Esophagus squamous epithelium (tissue), 5 donors: ENCODE results near the gene PGLYRP4. TPM values are rescaled to one million over a fixed set of nuclear protein-coding genes. Genes with fewer than 3 reads are reported as not detected.

Experiments used
- DNase-seq: peaks from one replicate; lab custom pipeline; 2025; lab: John Stamatoyannopoulos, UW
- H3K27ac ChIP-seq, 4 donors: fragments of 200-600 bp; sonication (generic); one replicate each; pipeline ENCODE4 v1.5.1; 2016 to 2019; ENCODE audit warnings: mild to moderate bottlenecking in 1 of 4
- H3K27me3 ChIP-seq, 4 donors: fragments of 200-600 bp; sonication (generic); 1 replicate in 3 of 4; 2 replicates in 1 of 4; pipeline versions ENCODE4 v1.5.1 to v1.6.0; 2017 to 2021; ENCODE audit warnings: antibody characterized with exemption in 1 of 4
- H3K36me3 ChIP-seq, 3 donors: fragments of 200-600 bp; sonication (generic); one replicate each; pipeline ENCODE4 v1.5.1; 2016 to 2019
- H3K4me1 ChIP-seq, 3 donors: fragments of 200-600 bp; sonication (generic); one replicate each; pipeline ENCODE4 v1.5.1; 2017 to 2019
- H3K4me3 ChIP-seq, 4 donors: fragments of 200-600 bp; sonication (generic); 1 replicate in 3 of 4; 2 replicates in 1 of 4; pipeline ENCODE4 v1.5.1; 2016 to 2019; ENCODE audit warnings: mild to moderate bottlenecking in 2 of 4, moderate library complexity in 1 of 4
- H3K9me3 ChIP-seq, 3 donors: fragments of 200-600 bp; sonication (generic); one replicate each; pipeline ENCODE4 v1.5.1; 2016 to 2019
- POLR2A ChIP-seq, 4 donors: fragments of 450-650 bp; IDR thresholded peaks; one replicate each; pipeline ENCODE4 v1.6.1; 2017; ENCODE audit warnings: antibody characterized with exemption in 4 of 4, mild to moderate bottlenecking in 4 of 4, moderate library complexity in 3 of 4
- WGBS, 2 donors: methylation state at CpG; one replicate each; pipeline ENCODE4 v1.1.5; 2018; 5-methylcytosine and 5-hydroxymethylcytosine counted together
- intact Hi-C: fragments of 100-400 bp; cut with DNase I; formaldehyde crosslinking; loops from one replicate; pipeline ENCODE4 v1.15.0; 2022
- total RNA-seq, 4 donors: library from RNA; depleted of rRNA; stranded (reverse); fragments of >200 nt; gene quantifications; one replicate each; pipeline ENCODE4 v1.1.0, GENCODE V29; 2016
- TF ChIP-seq, protein P1 (sequence below), 6 experiments: fragments of 450-650 bp in 4 of 6; fragments of 200-600 bp in 2 of 6; sonication (generic) in 2 of 6; IDR thresholded peaks; one replicate each; pipeline ENCODE4 v1.5.1; 2016 to 2019; ENCODE audit warnings: antibody characterized with exemption in 6 of 6, mild to moderate bottlenecking in 4 of 6, moderate library complexity in 4 of 6
- donor health status: DM: yes; HTN: yes; CAD: no.

Gene PGLYRP4
- total RNA-seq, 4 donors from 2014 or later, result 4.2 to 15.1 (median 6.9) TPM

DNA sequence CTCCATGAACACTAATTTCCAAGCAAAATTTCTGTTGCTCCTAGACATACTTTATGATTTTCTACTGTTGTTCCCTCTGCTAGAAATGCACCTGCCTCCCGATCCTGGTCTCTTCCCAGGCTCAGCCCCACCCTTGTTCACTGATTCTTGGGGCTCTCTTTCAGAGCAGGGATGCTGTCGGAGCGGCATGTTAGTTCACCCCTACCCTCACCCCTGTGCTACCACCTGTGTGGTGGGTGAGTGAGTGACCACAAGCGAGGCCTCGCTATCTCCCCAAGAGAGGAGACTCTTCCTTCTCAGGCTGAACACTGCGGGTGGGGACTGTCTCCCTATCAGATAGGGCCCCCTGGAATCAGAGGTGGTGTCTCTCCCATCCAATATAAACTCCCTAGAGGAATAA, 47.1 kb upstream of the PGLYRP4 start:
- intact Hi-C loops, result no loop called here
- no peaks in the 10 kb centered on the region for H3K36me3 ChIP-seq
- H3K9me3 ChIP-seq, result no peaks in the 10 kb centered on the region
- H3K4me3 ChIP-seq, result no peak overlapping the region
- no peak for TF ChIP-seq POLR2A (IDR thresholded peaks at IDR 0.05)
- TF ChIP-seq, protein P1, sequence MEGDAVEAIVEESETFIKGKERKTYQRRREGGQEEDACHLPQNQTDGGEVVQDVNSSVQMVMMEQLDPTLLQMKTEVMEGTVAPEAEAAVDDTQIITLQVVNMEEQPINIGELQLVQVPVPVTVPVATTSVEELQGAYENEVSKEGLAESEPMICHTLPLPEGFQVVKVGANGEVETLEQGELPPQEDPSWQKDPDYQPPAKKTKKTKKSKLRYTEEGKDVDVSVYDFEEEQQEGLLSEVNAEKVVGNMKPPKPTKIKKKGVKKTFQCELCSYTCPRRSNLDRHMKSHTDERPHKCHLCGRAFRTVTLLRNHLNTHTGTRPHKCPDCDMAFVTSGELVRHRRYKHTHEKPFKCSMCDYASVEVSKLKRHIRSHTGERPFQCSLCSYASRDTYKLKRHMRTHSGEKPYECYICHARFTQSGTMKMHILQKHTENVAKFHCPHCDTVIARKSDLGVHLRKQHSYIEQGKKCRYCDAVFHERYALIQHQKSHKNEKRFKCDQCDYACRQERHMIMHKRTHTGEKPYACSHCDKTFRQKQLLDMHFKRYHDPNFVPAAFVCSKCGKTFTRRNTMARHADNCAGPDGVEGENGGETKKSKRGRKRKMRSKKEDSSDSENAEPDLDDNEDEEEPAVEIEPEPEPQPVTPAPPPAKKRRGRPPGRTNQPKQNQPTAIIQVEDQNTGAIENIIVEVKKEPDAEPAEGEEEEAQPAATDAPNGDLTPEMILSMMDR (IDR thresholded peaks at IDR 0.05), result no peak
- no peak for DNase-seq
- peaks cover 20 to 59% (median 21%) of the 10 kb centered on the region in 3 donors for H3K4me1 ChIP-seq
- WGBS, 2 donors, result 62 to 95% methylated on average over 3 of the region's 6 CpGs
- peak overlapping the region in 1 of 4 donors; percentile 73 for H3K27ac ChIP-seq
- H3K27me3 ChIP-seq, result peaks cover 0 to 28% (median 0%) of the 10 kb centered on the region in 4 donors

DNA sequence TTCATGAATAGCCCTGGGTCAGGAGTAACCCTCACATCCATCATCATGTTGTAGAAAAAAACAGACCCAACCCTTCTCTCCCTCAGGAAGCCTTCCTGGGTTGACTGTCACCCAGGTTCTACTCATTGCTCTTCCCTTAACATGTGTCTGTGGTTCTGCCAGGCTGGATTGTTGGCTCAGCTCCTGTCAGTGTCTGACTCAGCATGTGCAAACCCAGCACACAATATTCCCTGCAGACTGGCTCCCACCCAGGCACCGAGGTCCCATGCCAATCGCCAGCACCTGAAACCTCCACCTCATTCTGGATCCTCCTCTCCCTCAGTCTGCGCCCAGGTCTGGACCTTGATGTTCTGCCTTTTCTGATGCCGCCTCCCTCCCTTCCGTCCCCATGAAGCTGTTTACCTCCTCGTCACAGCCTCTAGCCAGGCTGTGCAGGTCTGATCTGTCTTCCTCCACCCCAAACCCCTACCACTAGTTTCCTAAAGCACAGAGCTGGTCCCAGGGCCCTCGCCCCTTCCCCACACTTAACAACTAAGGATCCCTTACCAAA, 46.6 kb upstream of the PGLYRP4 start:
- no peak overlapping the region for H3K4me3 ChIP-seq
- DNase-seq, result no peak
- H3K9me3 ChIP-seq, result no peaks in the 10 kb centered on the region
- peaks cover 20 to 65% (median 21%) of the 10 kb centered on the region in 3 donors for H3K4me1 ChIP-seq
- H3K27me3 ChIP-seq, result peaks cover 0 to 33% (median 0%) of the 10 kb centered on the region in 4 donors
- H3K36me3 ChIP-seq, result no peaks in the 10 kb centered on the region
- intact Hi-C loops, result no loop called here
- H3K27ac ChIP-seq, result peak overlapping the region in 3 of 4 donors; percentile 73 to 90 (median 87)
- TF ChIP-seq POLR2A (IDR thresholded peaks at IDR 0.05), result no peak
- TF ChIP-seq, protein P1 (IDR thresholded peaks at IDR 0.05), result no peak
- WGBS, 2 donors, result 28 to 55% methylated on average over 6 to 7 of the region's 7 CpGs

DNA sequence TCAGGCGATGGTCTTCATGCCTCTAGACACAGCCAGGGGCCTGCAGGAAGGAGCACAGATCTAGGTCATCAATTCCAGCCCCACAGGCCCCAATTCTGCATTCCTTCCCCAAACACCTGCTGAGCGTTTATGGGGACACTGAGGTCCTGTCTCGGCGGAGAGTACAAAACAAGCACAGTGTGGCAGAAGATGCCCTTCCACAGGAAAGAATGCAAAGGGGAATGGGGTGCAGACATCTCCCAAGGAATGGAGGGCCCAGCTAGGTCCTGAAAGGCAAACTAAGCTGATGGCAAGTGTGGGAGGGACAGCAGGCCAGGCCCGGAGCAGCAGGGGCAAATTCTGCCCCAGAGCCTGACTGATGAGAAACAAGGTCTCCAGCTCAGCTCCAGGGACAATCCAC, 45.8 kb upstream of the PGLYRP4 start:
- no peaks in the 10 kb centered on the region for H3K36me3 ChIP-seq
- no peak overlapping the region for H3K4me3 ChIP-seq
- 86 to 89% methylated on average over 4 to 5 of the region's 5 CpGs for WGBS, 2 donors
- H3K27ac ChIP-seq, result peak overlapping the region; percentile 24 to 90 (median 80)
- peaks cover 0 to 33% (median 0%) of the 10 kb centered on the region in 4 donors for H3K27me3 ChIP-seq
- DNase-seq, result no peak
- peaks cover 20 to 68% (median 21%) of the 10 kb centered on the region in 3 donors for H3K4me1 ChIP-seq
- H3K9me3 ChIP-seq, result no peaks in the 10 kb centered on the region
- intact Hi-C loops, result no loop called here
- TF ChIP-seq POLR2A (IDR thresholded peaks at IDR 0.05), result no peak
- TF ChIP-seq, protein P1 (IDR thresholded peaks at IDR 0.05), result no peak

DNA sequence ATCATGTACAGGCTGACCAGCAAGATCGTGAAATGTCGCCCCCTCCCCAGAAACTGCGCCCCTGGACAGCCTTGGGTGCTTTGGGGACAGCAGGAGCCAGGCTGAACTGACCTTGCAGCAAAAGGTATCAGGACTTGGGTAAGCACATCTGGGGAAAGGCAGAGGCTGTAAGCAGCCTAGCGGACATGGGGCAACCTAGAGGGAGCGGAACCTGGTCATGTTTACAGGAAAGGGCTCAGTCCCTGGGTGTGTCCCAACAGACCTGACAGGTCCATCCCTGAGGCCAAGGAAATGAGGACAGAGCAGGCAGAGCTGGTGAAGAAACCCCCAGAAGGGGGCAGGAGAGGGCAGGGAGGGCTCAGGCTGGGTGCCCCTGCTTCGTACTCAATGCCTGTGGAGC, 45.3 kb upstream of the PGLYRP4 start:
- intact Hi-C loops, result no loop called here
- WGBS, 2 donors, result 33 to 54% methylated on average over 1 to 5 of the region's 6 CpGs
- H3K27ac ChIP-seq, result peak overlapping the region; percentile 24 to 90 (median 80)

DNA sequence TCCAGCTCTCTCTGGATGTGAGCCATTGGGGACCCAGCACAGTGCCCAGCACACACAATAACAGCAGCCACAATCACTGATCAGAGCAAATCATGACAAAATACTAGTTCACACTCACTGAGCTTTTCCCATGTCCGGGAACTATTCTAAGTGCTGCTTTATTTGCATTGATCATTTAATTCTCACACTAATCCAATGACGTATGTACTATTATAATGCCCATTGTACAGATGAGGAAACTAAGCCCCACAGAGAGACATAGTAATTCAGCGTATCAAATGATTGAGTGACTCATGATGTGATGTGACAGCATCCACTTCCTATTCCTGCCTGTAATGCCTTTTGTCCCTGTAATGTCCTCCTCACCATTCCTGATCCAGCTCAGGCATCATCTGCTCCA, 44.2 kb upstream of the PGLYRP4 start:
- Histone ChIP-seq H3K9me3 (no peaks in the 10 kb centered on the region), H3K36me3 (no peaks in the 10 kb centered on the region), H3K27me3 (peaks cover 0 to 25% (median 0%) of the 10 kb centered on the region in 4 donors), H3K27ac (peak overlapping the region; percentile 24 to 90 (median 66)), H3K4me3 (no peak overlapping the region), H3K4me1 (peaks cover 20 to 69% (median 21%) of the 10 kb centered on the region in 3 donors)
- TF ChIP-seq POLR2A (IDR thresholded peaks at IDR 0.05), result no peak
- TF ChIP-seq, protein P1 (IDR thresholded peaks at IDR 0.05), result no peak
- WGBS, 2 donors, result 39 to 50% methylated on average over 3 of the region's 3 CpGs
- no peak for DNase-seq
- intact Hi-C loops, result no loop called here

More for the DNA sequence above, 45.3 kb upstream of the PGLYRP4 start:
- Histone ChIP-seq H3K9me3 (no peaks in the 10 kb centered on the region), H3K27me3 (peaks cover 0 to 33% (median 0%) of the 10 kb centered on the region in 4 donors), H3K36me3 (no peaks in the 10 kb centered on the region), H3K4me1 (peaks cover 20 to 65% (median 21%) of the 10 kb centered on the region in 3 donors), H3K4me3 (no peak overlapping the region)
- DNase-seq, result no peak
- TF ChIP-seq POLR2A (IDR thresholded peaks at IDR 0.05), result no peak
- TF ChIP-seq, protein P1 (IDR thresholded peaks at IDR 0.05), result peak in 4 of 6 experiments; percentile 11 to 65 (median 24)
